A673 (cell line): ENCODE measurements around the gene MIS12.

Experiments used
- EZH2 ChIP-seq: fragments of 200-600 bp; sonication (generic); IDR thresholded peaks from 2 replicates; pipeline ENCODE4 v1.6.1; 2017; ENCODE audit warnings: borderline replicate concordance, low read depth, mild to moderate bottlenecking, mixed read lengths, antibody characterized with exemption, low read length; ENCODE audit not compliant: poor library complexity, severe bottlenecking
- TF ChIP-seq, protein P1 (sequence below): fragments of 300-800, 200-600 bp; sonication (generic); conservative IDR thresholded peaks from 2 replicates; pipeline ENCODE4 v1.5.1; 2017; ENCODE audit warnings: low read depth, mild to moderate bottlenecking, antibody characterized with exemption, low read length, moderate library complexity, mixed read lengths

DNA sequence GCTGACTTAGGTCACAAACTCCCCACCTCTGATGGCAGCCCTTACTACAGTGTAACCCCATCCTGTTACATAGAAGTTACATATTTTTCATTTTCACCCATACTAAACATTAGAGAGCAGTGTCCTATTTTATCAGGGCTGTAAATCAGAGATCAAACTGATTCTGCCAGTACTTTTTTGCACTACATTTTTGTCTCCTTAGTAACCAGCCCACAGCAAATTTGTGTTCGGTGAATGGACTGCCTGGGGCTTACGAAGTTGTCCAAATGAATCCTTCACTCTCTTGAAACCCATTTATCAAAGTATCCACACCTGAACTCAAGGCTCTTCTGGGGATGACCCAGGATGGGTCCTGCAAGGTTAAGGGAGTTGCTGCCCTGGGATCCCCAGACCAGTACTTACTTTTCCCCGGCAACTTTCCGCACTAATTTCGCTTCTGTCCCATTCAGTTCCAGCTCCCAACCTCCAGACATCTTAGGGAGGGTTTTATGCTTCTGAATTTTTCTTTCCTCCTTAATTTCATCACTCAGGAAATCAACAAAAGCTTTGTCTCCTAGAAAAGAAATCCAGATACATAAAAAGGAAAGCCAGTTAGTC lies 48.5 kb upstream of the MIS12 start:
- TF ChIP-seq, protein P1, sequence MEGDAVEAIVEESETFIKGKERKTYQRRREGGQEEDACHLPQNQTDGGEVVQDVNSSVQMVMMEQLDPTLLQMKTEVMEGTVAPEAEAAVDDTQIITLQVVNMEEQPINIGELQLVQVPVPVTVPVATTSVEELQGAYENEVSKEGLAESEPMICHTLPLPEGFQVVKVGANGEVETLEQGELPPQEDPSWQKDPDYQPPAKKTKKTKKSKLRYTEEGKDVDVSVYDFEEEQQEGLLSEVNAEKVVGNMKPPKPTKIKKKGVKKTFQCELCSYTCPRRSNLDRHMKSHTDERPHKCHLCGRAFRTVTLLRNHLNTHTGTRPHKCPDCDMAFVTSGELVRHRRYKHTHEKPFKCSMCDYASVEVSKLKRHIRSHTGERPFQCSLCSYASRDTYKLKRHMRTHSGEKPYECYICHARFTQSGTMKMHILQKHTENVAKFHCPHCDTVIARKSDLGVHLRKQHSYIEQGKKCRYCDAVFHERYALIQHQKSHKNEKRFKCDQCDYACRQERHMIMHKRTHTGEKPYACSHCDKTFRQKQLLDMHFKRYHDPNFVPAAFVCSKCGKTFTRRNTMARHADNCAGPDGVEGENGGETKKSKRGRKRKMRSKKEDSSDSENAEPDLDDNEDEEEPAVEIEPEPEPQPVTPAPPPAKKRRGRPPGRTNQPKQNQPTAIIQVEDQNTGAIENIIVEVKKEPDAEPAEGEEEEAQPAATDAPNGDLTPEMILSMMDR = no peak
- no peak for TF ChIP-seq EZH2
